HG03175 (cell line): ENCODE measurements around the gene SLC16A3.

Experiments used
- ATAC-seq: cut with Tn5 transposase; IDR thresholded peaks from one replicate; pipeline ENCODE4 v1.9.1; 2021; ENCODE audit warnings: mild to moderate bottlenecking, moderate library complexity; ENCODE audit not compliant: unreplicated experiment

SLC16A3 gene

DNA sequence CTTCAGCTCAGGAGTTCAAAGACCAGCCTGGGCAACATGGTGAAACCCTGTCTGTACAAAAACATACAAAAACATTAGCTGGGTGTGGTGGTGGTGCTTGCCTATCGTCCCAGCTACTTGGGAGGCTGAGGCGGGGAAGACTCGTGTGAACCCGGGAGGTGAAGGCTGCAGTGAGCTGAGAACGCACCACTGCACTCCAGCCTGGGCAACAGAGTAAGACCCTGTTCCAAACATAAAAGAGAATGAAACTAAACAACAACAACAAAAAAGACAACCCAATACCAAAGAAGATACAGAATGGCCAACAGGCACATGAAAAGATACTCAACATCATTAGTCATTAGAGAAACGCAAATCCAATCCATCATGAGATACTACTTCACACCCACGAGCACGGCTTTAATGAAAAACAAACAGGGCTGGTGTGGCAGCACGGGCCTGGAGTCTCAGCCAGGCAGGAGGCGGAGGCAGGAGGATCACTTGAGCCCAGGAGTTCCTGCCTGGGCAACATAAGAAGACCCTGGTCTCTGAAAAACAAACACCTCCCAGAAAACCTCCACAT, 7.4 kb upstream of the SLC16A3 start:
- no peak for ATAC-seq

DNA sequence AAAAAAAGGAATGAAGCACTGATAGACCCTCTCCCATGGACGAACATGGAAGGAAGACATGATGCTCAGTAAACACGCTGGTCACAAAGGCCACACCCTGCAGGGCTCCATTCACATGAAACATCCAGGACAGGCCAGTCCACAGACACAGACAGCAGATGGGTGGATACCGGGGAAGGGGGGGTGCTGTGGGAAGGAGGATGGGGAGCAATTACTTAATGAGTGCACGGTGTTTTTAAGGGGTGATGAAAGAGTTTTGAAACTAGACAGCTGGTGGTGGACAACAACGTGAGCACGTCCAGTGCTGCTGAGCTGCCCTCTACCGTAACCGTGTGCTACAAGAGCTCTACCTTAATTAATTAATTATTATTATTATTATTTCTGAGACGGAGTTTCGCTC, 6.0 kb upstream of the SLC16A3 start:
- ATAC-seq, result no peak

DNA sequence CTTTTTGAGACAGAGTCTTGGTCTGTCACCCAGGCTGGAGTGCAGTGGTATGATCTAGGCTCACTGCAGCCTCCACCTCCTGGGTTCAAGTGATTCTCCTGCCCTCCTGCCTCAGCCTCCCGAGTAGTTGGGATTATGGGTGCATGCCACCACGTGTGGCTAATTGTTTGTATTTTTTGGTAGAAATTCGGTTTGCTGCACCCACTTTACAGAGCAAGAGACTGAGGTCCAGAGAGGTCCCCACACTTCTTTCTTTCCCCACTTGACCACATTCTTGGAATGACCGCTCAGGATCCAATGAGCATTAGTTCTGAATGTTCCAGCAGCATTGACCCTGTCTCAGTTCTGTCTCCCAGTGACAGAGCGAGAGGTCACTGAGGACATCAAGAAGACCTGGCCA, 5.3 kb upstream of the SLC16A3 start:
- no peak for ATAC-seq

DNA sequence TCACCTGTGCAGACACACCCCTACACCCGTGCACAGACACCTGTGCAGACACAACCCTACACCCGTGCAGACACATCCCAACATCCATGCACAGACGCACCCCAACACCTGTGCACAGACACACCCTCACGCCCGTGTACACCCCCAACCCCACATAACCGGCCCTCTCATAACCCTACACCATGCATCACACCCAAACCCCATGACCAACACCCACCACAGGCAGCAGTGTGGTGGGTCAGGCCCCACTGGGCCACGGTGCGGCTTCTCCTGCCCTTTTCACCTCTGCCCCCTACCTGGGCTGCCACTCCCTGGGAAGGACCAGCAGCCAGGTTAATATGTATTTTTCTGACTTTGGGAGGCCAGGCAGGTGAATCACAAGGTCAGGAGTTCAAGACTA, 4.2 kb upstream of the SLC16A3 start:
- no peak for ATAC-seq

DNA sequence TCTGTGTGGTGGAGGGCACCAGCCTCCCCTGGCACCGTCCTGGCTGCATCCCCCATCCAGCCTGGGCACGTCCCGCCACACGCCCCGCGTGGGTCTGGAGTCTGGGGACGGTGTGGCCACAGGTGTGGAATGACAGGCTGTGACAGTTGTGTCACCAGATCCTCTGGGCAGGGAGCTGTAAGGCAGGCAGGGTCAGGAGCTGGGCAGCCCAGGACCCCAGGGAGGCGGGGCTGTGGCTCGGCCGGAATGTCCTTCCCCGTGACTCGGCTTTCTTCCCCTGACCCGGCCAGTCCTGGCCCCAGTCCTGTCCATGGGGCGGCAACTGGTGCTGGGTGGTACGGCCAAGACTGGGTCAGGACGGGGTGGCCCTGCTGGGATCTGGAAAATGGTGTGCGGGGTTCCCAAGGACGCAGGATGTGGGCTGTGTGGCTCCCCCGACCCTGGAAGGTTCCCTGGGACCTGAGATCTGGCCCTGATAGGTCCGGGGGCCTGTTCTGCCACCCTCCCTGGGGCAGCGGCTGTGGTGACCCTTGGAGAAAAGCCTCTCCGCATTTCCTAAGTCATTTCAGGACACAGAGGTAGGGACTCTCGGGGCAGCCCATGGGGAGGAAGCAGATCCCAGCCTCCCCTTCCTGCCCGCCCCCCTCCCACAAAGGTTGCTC, 3.3 kb upstream of the SLC16A3 start:
- ATAC-seq, result no peak

GRCh38 chr17:82226146-82226808, 2.6 kb upstream of the SLC16A3 start:
- no peak for ATAC-seq

DNA sequence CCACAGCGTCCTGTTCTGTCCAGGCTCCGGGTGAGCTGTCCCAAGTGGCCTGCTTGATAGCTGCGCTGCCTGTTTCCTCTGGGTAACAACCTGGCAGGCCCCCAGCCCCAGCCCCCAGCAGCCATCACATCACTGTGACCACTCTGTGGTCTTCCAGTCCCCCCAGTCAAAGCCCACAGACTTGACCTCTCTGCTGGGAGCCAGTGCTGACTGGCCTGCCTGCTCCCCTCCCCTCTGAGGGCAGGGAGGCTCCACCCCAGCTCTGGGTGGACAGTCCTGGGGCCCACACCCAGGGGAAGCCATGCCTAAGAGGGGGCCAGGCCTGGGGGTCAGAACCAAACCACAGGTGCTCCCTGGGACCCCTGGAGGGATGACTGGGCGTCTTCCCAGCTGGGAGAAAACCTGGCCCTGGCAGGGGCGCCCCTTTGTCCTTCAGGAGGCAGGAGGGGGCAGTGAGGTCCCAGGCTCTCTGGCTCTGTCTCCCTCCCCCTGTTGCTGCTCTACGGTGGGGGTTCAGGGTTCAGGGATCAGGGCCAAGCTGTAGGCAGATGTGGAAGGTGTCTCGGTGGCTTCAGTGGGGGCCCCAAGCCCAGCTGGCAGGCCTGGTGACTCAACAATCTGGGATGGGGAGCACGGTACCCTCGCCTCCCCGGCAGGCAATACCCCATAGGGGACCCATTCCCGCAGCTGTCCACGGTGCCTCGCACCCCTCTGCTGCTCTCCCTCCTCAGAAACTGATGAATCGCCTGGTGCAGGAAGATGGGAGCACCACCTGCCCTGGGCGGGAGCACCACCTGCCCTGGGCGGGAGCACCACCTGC, 1.8 kb upstream of the SLC16A3 start:
- no peak for ATAC-seq

DNA sequence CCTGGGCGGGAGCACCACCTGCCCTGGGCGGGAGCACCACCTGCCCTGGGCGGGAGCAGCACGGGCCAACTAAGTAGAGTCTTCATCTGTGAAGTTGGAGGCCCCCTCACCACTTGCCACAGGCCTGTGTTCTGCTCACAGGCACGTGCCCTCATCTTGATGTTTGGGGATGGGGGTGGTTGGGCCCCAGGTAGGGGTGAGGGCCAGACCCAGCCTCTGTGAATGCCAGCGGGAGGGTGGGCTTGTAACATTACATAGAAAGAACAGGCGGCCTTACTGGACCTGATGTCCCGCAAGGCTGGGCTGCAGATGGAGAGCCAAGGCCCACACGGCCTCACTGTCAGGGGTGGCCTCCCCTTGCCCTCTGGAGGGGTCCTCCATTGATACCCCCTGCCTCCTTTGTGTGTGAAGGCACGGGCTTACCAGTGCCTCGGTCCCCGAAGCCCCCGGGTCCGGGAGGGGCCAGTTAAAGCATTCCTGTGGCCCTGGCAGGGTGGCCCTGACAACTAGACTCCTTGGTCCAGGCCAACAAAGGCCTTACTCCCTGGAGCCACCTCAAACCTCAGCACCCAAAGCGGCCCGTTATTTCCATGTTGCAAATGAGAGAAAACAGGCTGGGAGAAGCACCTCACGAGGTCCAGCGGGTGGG, 1.1 kb upstream of the SLC16A3 start:
- ATAC-seq, result no peak

GRCh38 chr17:82228278-82228841, 482 bp upstream of the SLC16A3 start:
- ATAC-seq, result peak; percentile 28

- ATAC-seq, result no peak
Observed at GRCh38 chr17:82229698-82230608, 1.1 kb downstream of the SLC16A3 start.

DNA sequence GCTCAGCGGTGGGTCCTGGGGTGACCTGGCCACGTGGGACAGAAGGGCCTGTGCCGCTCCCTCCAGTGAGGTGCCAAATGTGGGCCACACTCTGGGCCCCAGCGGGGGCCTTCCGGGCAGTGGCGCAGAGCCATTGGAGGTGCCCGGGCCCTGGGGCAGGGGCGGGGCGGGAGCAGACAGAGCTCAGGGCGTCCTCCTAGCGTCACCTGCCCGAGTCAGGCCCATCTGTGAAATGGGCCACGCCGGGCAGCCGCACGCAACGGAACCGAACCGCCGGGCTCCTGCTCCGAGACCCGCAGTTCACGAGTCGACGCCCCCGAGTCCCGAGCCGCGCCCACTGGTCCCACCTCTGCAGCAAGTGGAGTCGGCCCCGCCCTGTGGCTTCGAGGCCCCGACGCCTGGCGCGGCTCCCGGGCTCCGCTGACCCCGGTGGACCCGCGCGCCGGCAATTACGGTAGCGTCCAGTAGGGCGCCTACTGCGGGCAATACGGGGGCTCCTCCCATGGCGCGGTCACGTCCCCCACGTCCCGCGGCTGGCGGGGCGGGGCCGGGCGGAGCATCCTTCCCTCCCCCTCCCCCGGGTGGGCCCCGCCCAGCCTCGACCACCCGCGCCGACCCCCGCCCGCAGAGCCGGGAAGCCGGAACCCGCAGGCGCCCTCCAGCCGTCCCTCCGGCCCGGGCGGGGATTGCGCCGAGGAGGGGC, 1.9 kb downstream of the SLC16A3 start:
- ATAC-seq, result peak; percentile 38

GRCh38 chr17:82231312-82231561, 2.4 kb downstream of the SLC16A3 start:
- ATAC-seq, result peak; percentile 26

- no peak for ATAC-seq
Observed at GRCh38 chr17:82231562-82232321, 2.9 kb downstream of the SLC16A3 start.

- no peak for ATAC-seq
Observed at GRCh38 chr17:82232322-82232820, 3.5 kb downstream of the SLC16A3 start.

DNA sequence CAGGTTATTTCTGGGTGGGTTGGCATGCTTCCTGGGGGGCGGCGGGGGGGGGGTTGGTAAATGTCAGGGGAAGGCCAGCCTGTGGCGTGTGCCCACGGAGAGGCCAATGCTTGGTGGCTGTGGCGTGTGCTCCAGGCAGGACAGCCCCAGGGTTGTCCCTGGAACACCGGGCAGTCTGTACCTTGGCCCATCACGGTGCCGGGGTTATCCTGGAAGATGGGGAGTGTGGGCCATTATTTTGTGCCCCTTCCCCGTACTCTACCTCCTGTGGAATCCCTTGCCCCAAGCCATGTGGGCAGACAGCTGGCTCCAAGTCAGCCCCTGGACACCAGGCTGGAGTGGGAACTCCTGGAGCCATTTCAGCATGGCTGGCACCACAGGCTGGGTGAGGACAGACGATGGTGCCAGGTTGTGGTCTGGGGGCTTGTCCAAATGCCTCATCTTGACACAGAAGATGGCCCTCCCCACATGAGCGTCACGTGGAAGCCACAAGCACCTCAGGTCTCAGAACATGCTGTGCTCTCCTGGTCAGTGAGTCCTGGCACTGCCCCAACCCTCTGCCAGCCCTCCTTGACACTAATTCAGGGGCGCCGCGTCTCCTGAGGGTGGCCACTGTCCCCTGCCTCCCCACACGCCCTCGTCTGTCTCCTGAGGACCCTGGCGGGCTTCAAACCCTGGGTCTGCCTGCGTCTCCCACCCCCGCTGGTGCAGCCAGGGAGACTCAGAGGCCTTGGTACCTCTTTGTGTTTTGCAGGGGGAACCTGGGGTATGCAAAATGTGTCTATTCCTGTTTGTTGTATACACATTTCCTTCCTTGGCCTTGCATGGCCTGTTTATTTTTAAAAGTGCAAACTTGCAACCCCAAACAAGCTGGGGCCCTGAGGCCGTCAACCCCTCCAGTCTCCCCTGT, 4.3 kb downstream of the SLC16A3 start:
- ATAC-seq, result no peak

GRCh38 chr17:82234211-82235055, 5.6 kb downstream of the SLC16A3 start:
- ATAC-seq, result no peak
